ENCODE data around the gene CCSAP. TPM values are rescaled to one million over a fixed set of nuclear protein-coding genes. Genes with fewer than 3 reads are reported as not detected.

CCSAP gene
- total RNA-seq, 2 experiments from 2014 or later: 9.8 TPM

GRCh38 chr1:229355661-229356060 is 12.8 kb upstream of the CCSAP start:
- intact Hi-C loops (cut with micrococcal nuclease): no loop called here
- no peak overlapping the region for H3K4me3 Mint-ChIP-seq
- no peaks in the 10 kb centered on the region for H3K4me1 Mint-ChIP-seq (ENCODE audit: low read depth)
- H3K36me3 Mint-ChIP-seq: no peaks in the 10 kb centered on the region
- H3K9me3 Mint-ChIP-seq: peaks cover 9% of the 10 kb centered on the region
- ChIA-PET CTCF (no interaction called here), POLR2A (no interaction called here)
- DNase-seq: no peak
- peaks cover 27% of the 10 kb centered on the region for H3K27me3 Mint-ChIP-seq
- H3K27ac Mint-ChIP-seq: no peak overlapping the region

GRCh38 chr1:229354226-229354625 is 11.4 kb upstream of the CCSAP start:
- Mint-ChIP-seq H3K36me3 (no peaks in the 10 kb centered on the region), H3K4me1 (ENCODE audit: low read depth) (no peaks in the 10 kb centered on the region), H3K4me3 (no peak overlapping the region), H3K27me3 (peaks cover 19% of the 10 kb centered on the region), H3K27ac (no peak overlapping the region), H3K9me3 (peaks cover 9% of the 10 kb centered on the region)
- POLR2A ChIA-PET: no interaction called here
- DNase-seq: no peak
- CTCF ChIA-PET: no interaction called here
- intact Hi-C loops (cut with micrococcal nuclease): no loop called here

GRCh38 chr1:229352975-229353374 is 10.1 kb upstream of the CCSAP start:
- Mint-ChIP-seq H3K9me3 (peaks cover 9% of the 10 kb centered on the region), H3K36me3 (no peaks in the 10 kb centered on the region), H3K27ac (no peak overlapping the region), H3K27me3 (peaks cover 12% of the 10 kb centered on the region), H3K4me3 (no peak overlapping the region), H3K4me1 (ENCODE audit: low read depth) (no peaks in the 10 kb centered on the region)
- DNase-seq: no peak
- intact Hi-C loops (cut with micrococcal nuclease): no loop called here
- ChIA-PET CTCF (no interaction called here), POLR2A (no interaction called here)

- ChIA-PET CTCF (interaction anchor here (1.1 kb wide), 1 partner anchor 96 kb away, joined by 3 read pairs; no protein-coding TSS in a partner anchor), POLR2A (no interaction called here)
- H3K9me3 Mint-ChIP-seq: peaks cover 2% of the 10 kb centered on the region
- no peaks in the 10 kb centered on the region for H3K36me3 Mint-ChIP-seq
- no peaks in the 10 kb centered on the region for H3K4me1 Mint-ChIP-seq (ENCODE audit: low read depth)
- no peak for DNase-seq
- H3K27ac Mint-ChIP-seq: no peak overlapping the region
- no peak overlapping the region for H3K4me3 Mint-ChIP-seq
- H3K27me3 Mint-ChIP-seq: peaks cover 7% of the 10 kb centered on the region
- intact Hi-C loops (cut with micrococcal nuclease): loop anchor here (10.0 kb wide), 1 partner anchor 95 kb away; no protein-coding TSS in a partner anchor
Measured at GRCh38 chr1:229349463-229350385, 6.9 kb upstream of the CCSAP start.

GRCh38 chr1:229347528-229347927 is 4.7 kb upstream of the CCSAP start:
- H3K27me3 Mint-ChIP-seq: peaks cover 11% of the 10 kb centered on the region
- ChIA-PET POLR2A (no interaction called here), CTCF (interaction anchor here (0.6 kb wide), 1 partner anchor 81 kb away, joined by 4 read pairs; no protein-coding TSS in a partner anchor)
- H3K4me3 Mint-ChIP-seq: no peak overlapping the region
- peaks cover 2% of the 10 kb centered on the region for H3K9me3 Mint-ChIP-seq
- no peak for DNase-seq
- peaks cover 11% of the 10 kb centered on the region for H3K4me1 Mint-ChIP-seq (ENCODE audit: low read depth)
- H3K36me3 Mint-ChIP-seq: no peaks in the 10 kb centered on the region
- H3K27ac Mint-ChIP-seq: no peak overlapping the region
- intact Hi-C loops (cut with micrococcal nuclease): loop anchor here (10.0 kb wide), 1 partner anchor 93 kb away; no protein-coding TSS in a partner anchor

GRCh38 chr1:229344937-229345684 is 2.3 kb upstream of the CCSAP start:
- no peak for DNase-seq
- POLR2A ChIA-PET: no interaction called here
- Mint-ChIP-seq H3K4me1 (ENCODE audit: low read depth) (peaks cover 26% of the 10 kb centered on the region), H3K9me3 (peaks cover 2% of the 10 kb centered on the region), H3K27ac (no peak overlapping the region), H3K27me3 (peaks cover 9% of the 10 kb centered on the region), H3K4me3 (no peak overlapping the region), H3K36me3 (no peaks in the 10 kb centered on the region)
- intact Hi-C loops (cut with micrococcal nuclease): loop anchor here (5.0 to 10.0 kb wide), 2 partner anchors 90 to 212 kb away; partner anchors contain the start of gene ABCB10
- CTCF ChIA-PET: no interaction called here

GRCh38 chr1:229344139-229344538 is 1.3 kb upstream of the CCSAP start:
- Mint-ChIP-seq H3K4me1 (ENCODE audit: low read depth) (peaks cover 35% of the 10 kb centered on the region), H3K9me3 (peaks cover 2% of the 10 kb centered on the region), H3K4me3 (peak overlapping the region; percentile 28), H3K27ac (no peak overlapping the region), H3K27me3 (peaks cover 7% of the 10 kb centered on the region), H3K36me3 (no peaks in the 10 kb centered on the region)
- ChIA-PET CTCF (interaction anchor here (0.8 to 1.4 kb wide), 2 partner anchors 63 to 86 kb away, joined by 3 to 5 read pairs; no protein-coding TSS in a partner anchor), POLR2A (no interaction called here)
- DNase-seq: peak; percentile 63
- intact Hi-C loops (cut with micrococcal nuclease): loop anchor here (5.0 to 10.0 kb wide), 2 partner anchors 89 to 213 kb away; partner anchors contain the start of gene ABCB10

- peaks cover 2% of the 10 kb centered on the region for H3K9me3 Mint-ChIP-seq
Measured at GRCh38 chr1:229341774-229342655, 832 bp downstream of the CCSAP start.

GRCh38 chr1:229340496-229340895 is 2.4 kb downstream of the CCSAP start:
- CTCF ChIA-PET: no interaction called here
- Mint-ChIP-seq H3K4me3 (peak overlapping the region; percentile 81), H3K4me1 (ENCODE audit: low read depth) (peaks cover 60% of the 10 kb centered on the region), H3K27ac (peak overlapping the region; percentile 34), H3K27me3 (peaks cover 7% of the 10 kb centered on the region), H3K36me3 (peaks cover 3% of the 10 kb centered on the region), H3K9me3 (peaks cover 2% of the 10 kb centered on the region)
- DNase-seq: no peak
- POLR2A ChIA-PET: interaction anchor here (0.6 kb wide), 1 partner anchor 66 kb away, joined by 4 read pairs; no protein-coding TSS in a partner anchor
- intact Hi-C loops (cut with micrococcal nuclease): loop anchor here (5.0 to 10.0 kb wide), 2 partner anchors 86 to 217 kb away; partner anchors contain the start of gene ABCB10

More at GRCh38 chr1:229341774-229342655, 832 bp downstream of the CCSAP start:
- POLR2A ChIA-PET: interaction anchor here (1.0 to 1.3 kb wide), 3 partner anchors 16 to 71 kb away, joined by 3 read pairs; partner anchors contain the start of gene RAB4A
- H3K4me3 Mint-ChIP-seq: peak overlapping the region; percentile 81
- peaks cover 7% of the 10 kb centered on the region for H3K27me3 Mint-ChIP-seq
- DNase-seq: peak; percentile 83
- H3K36me3 Mint-ChIP-seq: peaks cover 2% of the 10 kb centered on the region
- peaks cover 54% of the 10 kb centered on the region for H3K4me1 Mint-ChIP-seq (ENCODE audit: low read depth)
- H3K27ac Mint-ChIP-seq: peak overlapping the region; percentile 70
- CTCF ChIA-PET: interaction anchor here (0.6 to 1.5 kb wide), 5 partner anchors 11 to 317 kb away, joined by 3 to 4 read pairs (median 3); partner anchors contain the start of gene ABCB10
- intact Hi-C loops (cut with micrococcal nuclease): loop anchor here (2.0 to 10.0 kb wide), 3 partner anchors 87 to 215 kb away; partner anchors contain the start of genes ABCB10 and NUP133

- POLR2A ChIA-PET: no interaction called here
- H3K27me3 Mint-ChIP-seq: peaks cover 2% of the 10 kb centered on the region
- peaks cover 10% of the 10 kb centered on the region for H3K36me3 Mint-ChIP-seq
- peaks cover 2% of the 10 kb centered on the region for H3K9me3 Mint-ChIP-seq
- H3K27ac Mint-ChIP-seq: peak overlapping the region; percentile 36
- H3K4me1 Mint-ChIP-seq (ENCODE audit: low read depth): peaks cover 60% of the 10 kb centered on the region
- H3K4me3 Mint-ChIP-seq: peak overlapping the region; percentile 37
- intact Hi-C loops (cut with micrococcal nuclease): loop anchor here (1.0 to 2.0 kb wide), 3 partner anchors 15 to 102 kb away; no protein-coding TSS in a partner anchor
- peak; percentile 58 for DNase-seq
- CTCF ChIA-PET: interaction anchor here (0.6 to 0.8 kb wide), 2 partner anchors 8 to 143 kb away, joined by 3 read pairs; no protein-coding TSS in a partner anchor
Measured at GRCh38 chr1:229339520-229339919, 3.3 kb downstream of the CCSAP start.

- DNase-seq: no peak
- H3K27ac Mint-ChIP-seq: peak overlapping the region; percentile 36
- intact Hi-C loops (cut with micrococcal nuclease): loop anchor here (1.0 to 2.0 kb wide), 3 partner anchors 14 to 102 kb away; no protein-coding TSS in a partner anchor
- H3K4me3 Mint-ChIP-seq: peak overlapping the region; percentile 37
- CTCF ChIA-PET: interaction anchor here (0.6 to 0.8 kb wide), 2 partner anchors 8 to 143 kb away, joined by 3 read pairs; no protein-coding TSS in a partner anchor
- peaks cover 13% of the 10 kb centered on the region for H3K36me3 Mint-ChIP-seq
- POLR2A ChIA-PET: no interaction called here
- peaks cover 56% of the 10 kb centered on the region for H3K4me1 Mint-ChIP-seq (ENCODE audit: low read depth)
- H3K27me3 Mint-ChIP-seq: no peaks in the 10 kb centered on the region
- H3K9me3 Mint-ChIP-seq: peaks cover 6% of the 10 kb centered on the region
Measured at GRCh38 chr1:229339086-229339485, 3.8 kb downstream of the CCSAP start.

Measured in activated CD4-positive, alpha-beta memory T cell treated with anti-CD3 and anti-CD28 coated beads for 36 hours (primary cell).